Psoas muscle (tissue), 8 donors: ENCODE data around the gene PAQR9. TPM values are rescaled to one million over a fixed set of nuclear protein-coding genes. Genes with fewer than 3 reads are reported as not detected.

Experiments
- ATAC-seq, 4 donors: fragments of 200-7000 bp; cut with Tn5 transposase; one replicate each; pipeline ENCODE4 v1.9.1; 2020; ENCODE audit warnings: moderate library complexity in 3 of 4, mild to moderate bottlenecking in 2 of 4
- DNase-seq, 2 donors: peaks; one replicate each; pipeline ENCODE4 v3.0.0-alpha.2; 2020
- H3K27ac ChIP-seq: fragments of 200-600 bp; one replicate; pipeline ENCODE4 v1.8.0; 2022
- H3K27me3 ChIP-seq, 3 donors: fragments of 200-600 bp in 1 of 3; one replicate each; pipeline versions ENCODE4 v1.6.1 to v1.8.0; 2013 to 2022; ENCODE audit warnings: low read length in 2 of 3, mild to moderate bottlenecking in 2 of 3, moderate library complexity in 1 of 3; ENCODE audit not compliant: insufficient read depth in 3 of 3
- H3K36me3 ChIP-seq, 2 donors: fragments of 200-600 bp in 1 of 2; one replicate each; pipeline versions ENCODE4 v1.6.1 to v1.8.0; 2013 to 2022; ENCODE audit warnings: low read depth in 1 of 2, mild to moderate bottlenecking in 1 of 2, moderate library complexity in 1 of 2; ENCODE audit not compliant: insufficient read depth in 1 of 2
- H3K4me1 ChIP-seq: fragments of 200-600 bp; one replicate; pipeline ENCODE4 v1.8.0; 2022
- H3K4me3 ChIP-seq: fragments of 200-600 bp; one replicate; pipeline ENCODE4 v1.8.0; 2022; ENCODE audit warnings: mild to moderate bottlenecking
- H3K9me3 ChIP-seq: fragments of 200-600 bp; one replicate; pipeline ENCODE4 v1.8.0; 2022
- CTCF ChIP-seq: fragments of 200-600 bp; IDR thresholded peaks from one replicate; pipeline ENCODE4 v1.8.0; 2022; ENCODE audit warnings: antibody characterized with exemption
- WGBS, 3 donors: extraction: QIAGEN DNeasy Blood & Tissue Kit; methylation state at CpG; one replicate each; pipeline versions ENCODE4 v1.1.6 to v1.1.7; 2013; 5-methylcytosine and 5-hydroxymethylcytosine counted together
- intact Hi-C, 2 donors: fragments of 100-400 bp; cut with DNase I; formaldehyde crosslinking; loops; one replicate each; pipeline versions ENCODE4 v1.11.0 to v1.14.2; 2022
- polyA plus RNA-seq, 3 donors: library from polyadenylated mRNA; stranded (reverse); fragments of 200-250 nt; gene quantifications; one replicate each; pipeline ENCODE4 v1.2.3, GENCODE V29; 2013
- total RNA-seq, 4 donors: library from RNA; stranded (reverse); fragmentation: NEBNext Ultra II Directional in 2 of 4; extraction: Animal tissue kit (Norgen Biotek cat#: 25700) in 2 of 4; gene quantifications; one replicate each; pipeline versions ENCODE4 v1.2.1 to v1.2.4, GENCODE V29; 2021 to 2023
- donor health status: healthy with polysubstance abuse.
- donor health status: DM: no; HTN: no; CAD: no; lungs with moderate emphysema.
- donor health status: Bipolar disorder and iron deficiency.
- donor health status: healthy.
- donor health status: DM: yes; HTN: yes; CAD: no.
- donor health status: DM: no; HTN: no; CAD: no.
- donor health status: DM: no; HTN: no; CAD: no.
- donor health status: DM: yes; HTN: yes; CAD: no.

PAQR9 gene
- total and polyA plus RNA-seq, 7 donors: 0.53 to 5.8 (median 2.2) TPM

- WGBS, 3 donors: 50 to 63% (median 52%) methylated on average over 7 of the region's 7 CpGs
- H3K4me3 ChIP-seq: no peak overlapping the region
- DNase-seq (no peak), ATAC-seq (no peak)
- no peak for TF ChIP-seq CTCF
- no peaks in the 10 kb centered on the region for H3K36me3 ChIP-seq
- H3K4me1 ChIP-seq: peaks cover 6% of the 10 kb centered on the region
- H3K27ac ChIP-seq: no peak overlapping the region
- H3K27me3 ChIP-seq: no peaks in the 10 kb centered on the region
- H3K9me3 ChIP-seq: no peaks in the 10 kb centered on the region
- intact Hi-C loops: no loop called here
Measured at GRCh38 chr3:142982038-142982773, 18.7 kb upstream of the PAQR9 start.

GRCh38 chr3:142981108-142981507 lies 17.6 kb upstream of the PAQR9 start:
- peaks cover 13% of the 10 kb centered on the region for H3K4me1 ChIP-seq
- DNase-seq: no peak
- intact Hi-C loops: no loop called here
- no peaks in the 10 kb centered on the region for H3K36me3 ChIP-seq
- H3K4me3 ChIP-seq: no peak overlapping the region
- no peak for ATAC-seq
- WGBS, 3 donors: 48 to 74% (median 59%) methylated on average over 3 of the region's 3 CpGs
- no peaks in the 10 kb centered on the region for H3K9me3 ChIP-seq
- no peak for TF ChIP-seq CTCF
- no peak overlapping the region for H3K27ac ChIP-seq
- H3K27me3 ChIP-seq: no peaks in the 10 kb centered on the region

- ATAC-seq (no peak), DNase-seq (no peak)
- WGBS, 3 donors: 79 to 90% (median 84%) methylated on average over 1 of the region's 1 CpG
- no peaks in the 10 kb centered on the region for H3K9me3 ChIP-seq
- H3K27me3 ChIP-seq: no peaks in the 10 kb centered on the region
- intact Hi-C loops: no loop called here
- TF ChIP-seq CTCF: no peak
- H3K36me3 ChIP-seq: no peaks in the 10 kb centered on the region
- no peak overlapping the region for H3K4me3 ChIP-seq
- peak overlapping the region; percentile 27 for H3K27ac ChIP-seq
- H3K4me1 ChIP-seq: peaks cover 13% of the 10 kb centered on the region
Measured at GRCh38 chr3:142977399-142977728, 13.9 kb upstream of the PAQR9 start.

GRCh38 chr3:142976621-142977398 lies 13.3 kb upstream of the PAQR9 start:
- WGBS, 3 donors: 47 to 51% (median 50%) methylated on average over 8 of the region's 8 CpGs
- intact Hi-C loops: no loop called here
- H3K4me1 ChIP-seq: peaks cover 13% of the 10 kb centered on the region

More at GRCh38 chr3:142976621-142977398, 13.3 kb upstream of the PAQR9 start:
- H3K27ac ChIP-seq: peak overlapping the region; percentile 27
- DNase-seq: peak; percentile 89 to 90
- TF ChIP-seq CTCF: no peak
- no peak overlapping the region for H3K4me3 ChIP-seq
- H3K36me3 ChIP-seq: no peaks in the 10 kb centered on the region
- H3K27me3 ChIP-seq: no peaks in the 10 kb centered on the region
- H3K9me3 ChIP-seq: no peaks in the 10 kb centered on the region
- ATAC-seq: peak; percentile 90 to 97 (median 93)
